NCI-H345 treated with DMSO at 0.1 percent for 48 hours (cell line): ENCODE measurements around the gene ITGBL1.

Experiments
- DNase-seq: peaks from one replicate; lab custom pipeline; 2025; ENCODE audit not compliant: unreplicated experiment; lab: John Stamatoyannopoulos, UW

The ITGBL1 gene

DNA sequence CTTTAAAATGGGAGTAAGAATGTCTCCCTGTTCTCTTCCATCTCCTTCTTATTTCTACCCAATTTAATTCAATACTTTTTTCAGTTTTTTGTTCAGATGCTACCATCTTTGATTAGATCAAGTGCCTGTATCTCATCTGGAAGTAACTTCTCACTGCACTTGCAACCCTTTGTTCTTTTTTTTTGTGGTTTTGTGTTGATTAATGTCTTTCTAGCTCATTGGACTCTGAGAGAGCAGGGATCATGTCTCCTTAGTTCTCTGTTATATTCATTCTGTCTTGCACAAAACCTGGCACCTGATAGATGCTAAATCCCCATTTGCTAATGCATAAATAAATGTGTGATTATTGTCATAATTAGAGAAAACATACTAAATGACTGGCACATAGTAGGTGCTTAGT lies 834 bp upstream of the ITGBL1 start:
- no peak for DNase-seq

DNA sequence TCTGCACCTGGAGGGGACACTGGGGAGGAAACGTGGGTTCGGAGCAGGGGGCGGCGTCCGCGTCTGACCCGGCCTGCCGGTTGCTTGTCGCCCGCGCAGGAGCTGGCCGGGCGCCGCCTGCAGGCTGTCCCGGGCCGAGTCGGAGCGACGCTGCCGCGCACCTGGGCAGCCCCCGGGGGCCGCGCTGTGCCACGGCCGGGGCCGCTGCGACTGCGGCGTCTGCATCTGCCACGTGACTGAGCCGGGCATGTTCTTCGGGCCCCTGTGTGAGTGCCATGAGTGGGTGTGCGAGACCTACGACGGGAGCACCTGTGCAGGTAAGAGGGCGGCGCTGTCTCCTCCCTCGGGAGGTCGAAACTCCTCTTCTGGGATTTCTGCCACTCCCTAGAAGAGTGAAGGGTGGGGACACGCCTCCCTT lies 1.3 kb downstream of the ITGBL1 start:
- no peak for DNase-seq

DNA sequence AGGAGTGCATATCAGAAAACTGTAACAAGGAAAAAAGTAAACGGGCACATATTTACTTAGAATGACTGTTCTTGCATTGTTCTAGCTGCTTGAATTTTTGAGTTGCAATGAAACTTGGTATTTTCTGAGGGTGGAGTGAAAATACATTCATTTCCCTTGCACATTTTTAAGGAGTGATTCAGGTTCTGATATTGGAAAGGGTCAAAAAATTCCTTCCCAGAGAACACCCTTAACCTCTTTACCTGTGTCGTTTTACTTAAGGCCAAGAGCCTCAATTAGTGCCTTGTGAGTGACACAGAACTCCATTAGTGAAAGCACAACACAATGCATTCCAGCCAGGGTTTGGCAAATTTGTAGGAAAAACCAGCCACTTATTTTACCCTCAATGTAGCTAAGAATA lies 2.3 kb downstream of the ITGBL1 start:
- DNase-seq, result no peak

DNA sequence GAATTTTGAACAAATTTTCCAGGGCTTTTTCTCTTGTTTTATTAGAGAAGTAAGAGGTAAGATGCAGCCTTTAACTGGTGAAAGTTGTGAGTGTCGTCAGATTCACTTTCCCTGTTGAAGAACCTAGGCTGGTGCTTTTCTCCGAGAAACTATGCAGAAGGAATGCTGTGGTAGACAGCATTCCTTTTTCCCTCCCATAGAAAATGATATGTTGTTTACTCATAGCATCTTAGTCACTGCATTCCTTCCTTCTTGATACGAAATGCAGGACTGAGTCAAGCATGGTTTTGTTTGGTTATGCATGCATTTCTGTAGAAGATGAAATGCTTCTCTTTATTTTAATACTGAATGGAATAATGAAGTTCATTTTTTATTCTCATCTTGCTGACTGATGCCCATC lies 3.4 kb downstream of the ITGBL1 start:
- no peak for DNase-seq

DNA sequence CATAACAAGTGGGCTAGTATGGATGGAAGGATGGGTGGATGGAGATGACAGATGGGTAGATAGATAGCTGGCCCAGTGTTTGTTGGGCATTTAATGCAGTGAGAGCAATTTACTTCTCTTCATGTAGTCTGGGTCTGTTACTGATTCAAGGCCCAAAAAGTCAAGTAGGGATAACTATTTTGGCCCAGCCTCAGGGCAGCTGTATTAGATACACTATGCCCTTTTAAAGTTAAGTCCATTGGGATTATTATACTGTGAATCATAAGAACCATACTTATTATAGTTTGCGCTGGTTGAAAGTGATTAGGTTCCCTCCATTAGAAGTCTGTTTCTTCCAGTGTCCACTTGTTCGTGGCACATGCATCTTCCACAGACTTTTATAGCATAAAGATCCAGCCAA lies 4.7 kb downstream of the ITGBL1 start:
- no peak for DNase-seq

DNA sequence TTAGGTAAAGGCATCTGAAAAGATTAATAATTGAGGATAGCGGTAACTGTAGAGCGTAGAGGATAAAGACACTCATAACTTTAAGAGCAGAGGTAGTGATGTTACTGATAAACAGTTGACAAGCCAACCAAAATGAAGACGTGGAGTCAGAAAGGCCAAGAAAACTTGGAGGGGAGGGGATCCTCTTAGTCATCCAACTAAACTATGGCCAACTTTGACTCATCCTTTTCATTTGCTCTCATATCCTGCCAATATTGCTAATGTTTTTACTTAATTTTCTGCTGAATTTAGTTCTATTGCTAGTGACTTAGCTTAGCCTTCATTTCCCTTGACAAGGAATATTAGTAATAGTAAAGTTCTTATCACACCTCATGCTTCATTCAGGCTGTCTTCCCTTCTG lies 13.4 kb downstream of the ITGBL1 start:
- DNase-seq, result no peak

DNA sequence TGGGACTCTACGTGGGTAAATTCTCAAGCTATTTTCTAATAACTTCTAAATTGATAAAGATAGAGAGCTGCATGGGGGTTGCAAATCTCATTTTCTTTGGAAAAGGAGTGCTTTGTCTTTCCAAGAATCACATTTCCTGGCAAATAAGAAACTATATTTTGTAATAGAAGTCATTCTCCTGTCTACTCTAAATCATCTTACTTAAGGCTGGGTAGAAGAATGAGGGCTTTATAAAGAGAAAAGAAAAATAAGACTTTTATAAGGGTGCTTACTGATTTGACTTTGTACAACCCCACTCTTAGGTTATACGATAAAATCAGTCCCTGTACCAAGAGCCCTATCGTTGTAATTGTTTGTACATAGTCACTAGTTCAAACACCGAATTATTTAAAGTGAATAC lies 14.9 kb downstream of the ITGBL1 start:
- no peak for DNase-seq

DNA sequence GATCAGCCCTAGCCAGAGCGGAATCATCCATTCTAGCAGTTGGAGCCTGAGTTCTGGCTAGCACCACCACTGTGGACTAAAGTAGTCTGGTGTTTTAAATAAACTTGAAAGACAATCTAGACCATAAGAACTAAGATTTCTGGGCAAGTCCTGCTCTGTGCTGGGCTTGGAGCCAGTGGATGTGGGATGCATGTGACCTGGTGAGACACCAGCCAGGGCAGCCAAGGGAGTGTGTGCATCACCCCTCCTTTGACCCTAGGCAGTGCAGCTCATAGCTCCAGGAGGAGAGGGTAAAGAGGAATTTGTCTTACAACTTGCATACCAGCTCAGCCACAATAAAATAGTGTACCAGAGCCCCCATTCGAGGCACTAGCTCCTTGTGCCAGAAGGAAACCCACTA lies 21.0 kb downstream of the ITGBL1 start:
- no peak for DNase-seq

DNA sequence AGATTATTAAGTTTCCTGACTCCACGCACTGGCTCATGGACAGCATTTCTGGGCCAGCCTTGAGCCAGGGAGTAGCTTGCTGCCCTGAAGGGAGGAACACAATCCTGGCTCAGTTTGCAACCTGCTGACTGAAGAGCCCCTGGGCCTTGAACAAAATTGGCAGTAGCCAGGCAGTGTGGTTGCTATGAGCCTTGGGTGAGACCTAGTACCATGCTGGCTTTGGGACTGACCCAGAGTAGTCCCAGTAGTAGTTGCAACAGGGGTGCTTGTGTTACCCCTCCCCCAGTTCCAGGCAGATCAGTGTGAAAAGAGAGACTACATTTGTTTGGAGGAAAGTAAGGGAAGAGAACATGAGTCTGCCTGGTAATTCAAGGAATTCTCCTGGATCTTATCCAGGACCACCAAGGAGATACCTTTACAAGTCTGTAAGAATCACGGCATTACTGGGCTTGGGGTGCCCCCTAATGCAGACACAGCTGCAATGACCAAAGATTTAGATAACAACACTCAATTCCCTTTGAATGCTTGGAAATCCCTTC lies 22.0 kb downstream of the ITGBL1 start:
- no peak for DNase-seq

DNA sequence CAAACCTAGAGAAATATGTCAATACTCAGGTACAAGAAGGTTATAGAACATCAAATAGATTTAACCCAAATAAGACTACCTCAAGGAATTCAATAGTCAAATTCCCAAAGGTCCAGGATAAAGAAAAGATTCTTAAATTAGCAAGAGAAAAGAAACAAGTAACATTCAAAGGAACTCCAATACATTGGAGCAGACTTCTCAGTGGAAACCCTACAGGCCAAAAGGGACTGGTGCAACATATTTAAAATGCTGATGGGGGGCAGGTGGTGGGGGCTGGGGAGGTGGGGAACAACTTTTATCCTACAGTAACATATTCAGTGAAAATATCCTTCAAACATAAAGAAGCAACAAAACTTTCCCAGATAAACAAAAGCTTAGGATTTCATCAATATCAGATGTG lies 23.1 kb downstream of the ITGBL1 start:
- no peak for DNase-seq

DNA sequence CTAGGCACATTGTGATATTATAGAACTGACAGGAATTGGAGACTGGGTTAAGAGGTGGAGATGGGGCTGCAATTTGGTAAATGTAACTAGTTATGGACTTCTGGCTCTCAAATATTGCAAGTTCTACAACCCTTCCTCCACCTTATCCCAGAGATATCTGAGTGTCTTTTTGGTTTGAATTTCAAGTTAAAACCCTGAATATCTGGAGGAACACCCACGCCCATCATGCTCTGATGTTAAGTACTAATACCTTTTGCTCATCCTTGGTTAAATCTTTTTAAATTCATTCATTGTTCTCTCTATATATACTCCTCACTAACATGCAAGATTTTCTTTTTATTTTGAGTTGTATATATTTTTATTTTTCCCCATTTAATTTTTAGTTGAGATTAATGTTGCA lies 28.9 kb downstream of the ITGBL1 start:
- no peak for DNase-seq

DNA sequence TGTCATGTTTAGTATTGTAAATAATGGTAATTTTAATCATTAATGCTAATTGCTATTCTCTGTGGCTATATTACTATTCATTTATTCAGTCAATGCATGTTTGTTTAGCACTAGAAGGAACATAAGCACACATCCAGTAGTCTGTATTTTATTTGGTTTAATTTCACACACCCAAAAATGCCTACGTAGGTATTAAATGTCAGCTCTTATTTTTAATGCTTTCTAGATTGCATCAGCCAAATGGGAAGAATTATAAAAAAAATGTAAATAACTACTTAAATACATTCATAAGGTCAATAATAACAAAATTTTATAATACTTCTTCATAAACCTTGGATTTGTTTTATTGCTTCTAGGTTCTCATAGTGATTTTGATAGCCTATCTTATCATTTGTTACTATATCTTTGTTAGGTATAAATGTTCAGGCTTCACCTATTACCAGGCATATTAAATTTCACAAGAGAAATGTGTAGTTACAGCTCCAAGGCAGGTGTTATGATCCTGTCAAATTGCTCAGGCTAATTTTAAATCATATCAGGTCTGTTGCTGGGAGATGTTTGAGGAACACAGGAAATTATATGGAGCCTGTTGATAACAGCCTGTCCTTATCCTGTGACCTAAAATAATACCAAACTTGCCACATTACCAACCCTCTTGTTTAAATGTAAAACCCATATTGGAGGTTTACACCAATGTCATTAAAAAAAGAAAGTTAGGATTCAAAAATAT lies 34.4 kb downstream of the ITGBL1 start:
- DNase-seq, result no peak

DNA sequence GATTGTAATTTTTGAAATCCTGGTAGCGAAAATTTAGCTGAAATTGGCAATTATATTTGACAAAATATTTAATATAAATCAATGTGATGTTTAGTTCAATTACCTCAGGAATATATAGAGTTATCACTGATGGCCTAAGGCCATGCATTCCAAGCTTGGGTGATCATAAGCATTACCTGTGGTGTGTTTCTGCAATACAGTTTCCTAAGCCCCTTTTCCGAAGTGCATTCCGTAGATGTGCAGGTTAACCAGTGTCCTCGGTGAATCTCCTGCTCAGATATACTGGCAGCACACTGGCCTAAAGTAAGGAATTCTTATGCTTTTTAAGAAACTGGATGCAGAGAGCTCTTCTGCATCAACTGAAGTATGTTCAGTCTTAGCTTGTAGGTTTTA lies 35.0 kb downstream of the ITGBL1 start:
- DNase-seq, result no peak

DNA sequence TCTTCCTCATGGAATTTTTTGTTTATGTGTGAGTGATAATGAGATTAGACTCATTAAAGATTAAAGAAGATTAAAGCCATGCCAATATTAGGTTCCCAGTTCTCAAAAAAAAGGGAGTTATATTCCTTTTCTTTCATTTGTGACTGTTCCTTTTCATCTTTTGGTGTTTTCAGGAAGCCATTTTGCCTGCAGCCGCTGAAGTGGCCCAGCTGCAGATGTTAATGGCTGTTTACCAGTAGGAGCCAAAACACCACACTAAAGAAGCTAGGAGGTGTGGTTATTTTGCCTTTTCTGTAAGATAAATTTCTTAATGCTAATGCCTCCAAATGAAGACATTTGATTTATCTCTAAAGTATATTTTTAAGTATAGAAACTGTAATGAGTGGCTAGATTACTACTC lies 36.3 kb downstream of the ITGBL1 start:
- no peak for DNase-seq

DNA sequence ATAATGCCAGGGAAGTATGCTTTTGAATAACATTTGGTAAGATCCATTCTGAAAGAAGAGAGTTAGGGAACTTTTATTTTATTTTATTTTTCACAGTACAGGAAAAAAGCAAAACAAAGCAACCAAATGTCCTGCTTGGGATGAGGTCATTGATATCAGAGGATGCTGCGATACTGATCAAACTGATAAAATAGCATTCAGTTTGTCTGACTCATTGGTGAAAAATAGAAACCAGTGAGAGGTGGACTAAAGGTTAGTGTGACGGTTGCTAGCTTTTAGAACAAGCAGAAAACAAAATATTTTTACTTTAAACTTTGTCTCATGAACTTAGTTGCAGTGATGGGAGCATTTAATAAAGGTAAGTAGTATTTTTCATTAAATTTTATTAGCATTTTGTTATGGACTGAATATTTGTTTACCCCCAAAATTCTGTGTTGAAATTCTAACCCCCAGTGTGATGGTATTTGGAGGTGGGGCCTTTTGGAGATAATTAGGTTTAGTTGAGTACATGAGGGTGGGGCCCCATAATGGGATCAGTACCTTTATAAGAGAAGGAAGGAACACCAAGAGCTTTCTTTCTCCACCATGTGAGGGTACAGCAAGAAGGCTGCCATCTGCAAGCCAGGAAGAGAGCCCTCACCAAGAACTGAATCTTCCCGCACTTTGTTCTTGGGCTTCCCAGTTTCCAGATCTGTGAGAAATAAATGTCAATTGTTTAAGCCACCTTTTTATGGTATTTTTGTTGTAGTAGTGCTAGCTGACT lies 37.3 kb downstream of the ITGBL1 start:
- no peak for DNase-seq

DNA sequence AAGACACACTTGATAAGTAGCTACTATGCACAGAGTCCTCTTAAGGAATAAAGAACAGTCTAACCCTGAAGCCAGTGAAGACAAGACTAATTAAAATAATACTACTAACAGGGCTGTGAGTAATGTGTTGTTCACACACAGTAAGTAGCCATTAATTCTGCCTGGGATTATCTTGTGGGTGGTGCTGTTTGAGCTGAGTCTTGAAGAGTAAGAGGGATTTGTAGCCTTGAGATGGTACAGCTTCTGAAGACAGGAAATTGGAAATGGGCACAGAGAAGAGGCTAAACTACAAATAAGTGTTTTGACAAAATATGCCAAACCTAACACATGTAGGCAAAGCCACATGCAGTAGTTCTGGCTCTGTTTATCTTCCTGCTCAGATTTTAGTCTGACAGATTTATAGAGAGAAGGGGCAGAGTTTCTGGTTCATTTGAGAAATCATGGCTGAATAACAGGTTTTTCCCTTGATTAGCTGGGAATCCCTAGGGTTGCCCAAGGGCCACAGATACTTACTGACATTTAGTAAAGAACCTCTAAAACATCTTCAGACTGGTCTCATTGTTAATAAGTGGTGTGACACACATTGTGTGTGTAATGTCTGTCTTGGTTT lies 38.0 kb downstream of the ITGBL1 start:
- DNase-seq, result no peak

DNA sequence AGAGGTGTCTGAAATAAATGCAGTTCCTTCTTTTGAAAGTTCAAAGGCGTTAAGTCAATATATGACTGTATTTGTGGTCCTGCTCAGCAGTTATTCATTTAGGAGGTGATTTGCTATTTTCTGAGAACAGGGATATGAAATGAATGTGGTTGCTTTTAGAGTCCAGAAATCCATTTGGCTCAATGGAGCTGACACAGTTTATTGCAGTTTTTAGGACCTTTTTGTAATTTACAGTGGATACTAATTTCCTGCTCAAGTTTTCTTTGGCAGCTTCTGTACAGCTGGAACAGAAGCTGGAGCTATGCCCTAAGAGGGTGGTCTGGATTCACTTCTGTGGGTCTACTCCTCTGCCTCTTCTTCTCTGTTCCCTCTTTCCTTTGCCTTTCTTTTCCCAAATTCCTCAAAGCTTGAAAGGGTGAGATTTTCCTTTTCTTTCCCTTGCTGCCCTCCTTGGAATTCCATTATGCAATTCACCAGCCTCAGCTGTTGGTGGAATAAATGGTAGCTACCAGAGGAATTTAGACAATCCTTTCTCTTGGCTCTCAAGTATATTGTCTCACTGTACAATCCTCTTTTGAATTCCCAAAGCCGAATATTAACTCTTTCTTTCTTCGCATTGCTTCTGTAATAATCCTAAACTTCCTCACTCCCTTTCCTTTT lies 39.9 kb downstream of the ITGBL1 start:
- no peak for DNase-seq

DNA sequence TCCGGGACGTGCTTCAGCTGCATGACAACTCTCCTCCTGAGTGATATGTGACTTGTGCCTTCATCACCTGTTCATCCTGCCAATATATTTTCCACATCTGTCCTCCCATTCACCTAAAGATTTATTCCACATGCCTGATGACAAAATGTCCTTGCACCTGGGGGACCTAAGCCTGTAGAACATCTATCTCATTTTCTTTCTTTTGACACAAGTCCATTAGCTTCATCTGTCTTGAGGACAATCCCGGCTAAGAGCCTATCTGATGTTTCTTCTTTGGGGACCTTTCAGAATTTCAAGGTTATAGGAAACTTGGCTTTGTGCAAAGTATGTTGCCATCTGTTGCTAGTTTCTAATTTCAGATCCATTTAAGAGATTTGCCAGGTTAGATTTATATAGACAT lies 41.1 kb downstream of the ITGBL1 start:
- DNase-seq, result no peak

DNA sequence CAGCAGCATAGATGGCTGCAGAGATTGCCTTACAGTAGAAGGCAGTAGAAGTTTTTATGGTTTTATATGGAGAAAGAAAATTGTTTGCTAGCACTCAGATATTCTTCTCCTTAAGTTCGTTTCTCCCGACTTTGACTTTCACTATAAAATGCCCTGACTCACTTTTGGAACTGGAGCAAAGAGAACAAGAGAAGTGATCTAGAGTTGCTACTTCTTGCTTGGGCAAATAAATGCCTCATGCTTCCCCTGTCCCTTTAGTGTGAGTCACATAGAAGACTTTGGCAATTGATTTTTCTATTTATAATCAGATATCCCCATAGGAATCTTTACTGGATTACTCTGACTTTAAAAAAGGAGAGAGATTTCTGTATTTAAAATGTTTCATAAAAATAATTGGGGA lies 46.9 kb downstream of the ITGBL1 start:
- no peak for DNase-seq

DNA sequence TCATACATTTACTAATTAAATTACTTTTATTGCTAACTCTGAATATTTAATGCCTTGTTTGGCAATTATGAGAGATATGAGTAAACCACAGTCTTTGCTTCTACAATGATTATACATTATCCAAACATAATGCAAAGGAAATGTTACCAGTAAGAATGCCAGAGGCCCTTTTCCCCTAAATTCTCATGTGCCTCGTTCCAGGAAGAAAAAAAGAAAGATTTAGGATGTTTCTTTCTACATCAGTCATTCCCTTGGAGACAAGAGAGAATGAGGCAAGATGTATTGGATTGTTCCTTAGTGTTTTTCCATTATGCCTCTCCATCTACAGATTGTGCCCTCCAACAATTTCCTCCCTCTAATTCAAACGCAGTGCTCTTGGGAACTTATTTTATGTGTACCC lies 50.1 kb downstream of the ITGBL1 start:
- DNase-seq, result no peak

DNA sequence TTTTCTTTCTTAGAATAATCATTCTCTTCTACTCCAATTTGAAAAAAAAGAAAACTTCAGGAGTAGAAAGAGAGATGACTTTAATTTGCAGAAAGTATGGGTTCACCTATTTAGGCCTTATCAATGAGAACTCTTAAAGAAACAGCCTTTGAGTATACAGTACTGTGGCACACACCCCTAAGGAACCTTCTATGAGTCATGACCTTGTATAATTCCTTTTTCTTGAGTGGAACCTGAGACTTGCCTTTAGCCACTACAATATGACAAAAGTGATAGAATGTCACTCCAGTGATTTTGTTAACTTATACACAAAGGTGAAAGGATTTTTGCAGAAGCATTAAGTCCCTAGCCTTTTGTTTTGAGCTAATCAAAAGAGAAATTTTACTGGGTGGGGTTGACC lies 58.7 kb downstream of the ITGBL1 start:
- no peak for DNase-seq

DNA sequence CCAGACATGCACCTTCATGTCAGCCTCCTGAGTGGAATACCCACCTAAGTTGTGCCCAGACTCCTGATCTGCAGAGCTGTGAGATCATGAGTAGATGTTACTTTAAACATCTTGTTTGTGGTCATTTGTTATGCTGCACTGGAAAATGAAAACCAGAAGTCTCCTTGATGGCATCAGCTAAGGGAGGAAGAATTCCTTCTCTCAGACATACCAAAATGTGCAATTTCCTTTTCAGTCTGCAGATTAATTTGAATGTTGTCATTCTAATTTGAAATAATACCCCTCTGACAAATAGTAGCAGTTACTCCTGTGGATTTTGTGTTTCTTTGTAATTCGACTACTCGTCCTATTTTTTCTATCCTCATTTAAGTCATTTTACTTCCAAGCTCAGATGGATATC lies 59.3 kb downstream of the ITGBL1 start:
- DNase-seq, result no peak
